Ovary (tissue), 9 donors: Measurements from ENCODE around the gene ZBTB26. TPM values are rescaled to one million over a fixed set of nuclear protein-coding genes. Genes with fewer than 3 reads are reported as not detected.

Experiments
- DNase-seq, 5 donors: peaks; one replicate each; pipeline ENCODE4 v3.0.0-alpha.2; 2019 to 2020
- H3K27ac ChIP-seq, 2 donors: fragments of 200-600 bp; one replicate each; pipeline versions ENCODE4 v1.5.1 to v1.8.0; 2019 to 2022
- H3K27me3 ChIP-seq: fragments of 200-600 bp; one replicate; pipeline ENCODE4 v1.8.0; 2022
- H3K36me3 ChIP-seq: fragments of 200-600 bp; sonication (generic); one replicate; pipeline ENCODE4 v1.5.1; 2019
- H3K4me1 ChIP-seq: one replicate; pipeline ENCODE4 v1.8.1; 2013; ENCODE audit warnings: mild to moderate bottlenecking, moderate library complexity; ENCODE audit not compliant: insufficient read depth
- H3K4me3 ChIP-seq: fragments of 200-600 bp; sonication (generic); one replicate; pipeline ENCODE4 v1.5.1; 2017
- H3K9me3 ChIP-seq, 2 donors: fragments of 200-600 bp in 1 of 2; sonication (generic) in 1 of 2; one replicate each; pipeline versions ENCODE4 v1.5.1 to v1.8.1; 2013 to 2019; ENCODE audit warnings: mild to moderate bottlenecking in 1 of 2, moderate library complexity in 1 of 2
- CTCF ChIP-seq, 3 donors: fragments of 450-650 bp in 2 of 3; fragments of 200-600 bp in 1 of 3; IDR thresholded peaks; one replicate each; pipeline versions ENCODE4 v1.5.1 to v1.8.0; 2016 to 2022; ENCODE audit warnings: antibody characterized with exemption in 3 of 3, mild to moderate bottlenecking in 1 of 3
- EP300 ChIP-seq: sonication (generic); formaldehyde crosslinking; IDR thresholded peaks from one replicate; pipeline ENCODE4 v1.6.1; 2017; ENCODE audit warnings: antibody characterized with exemption
- POLR2A ChIP-seq: fragments of 450-650 bp; IDR thresholded peaks from one replicate; pipeline ENCODE4 v1.6.1; 2017; ENCODE audit warnings: antibody characterized with exemption, mild to moderate bottlenecking, moderate library complexity
- WGBS, 3 donors: extraction: QIAGEN DNeasy Blood & Tissue Kit in 1 of 3; methylation state at CpG; one replicate each; pipeline versions ENCODE4 v1.1.5 to v1.1.7; 2013 to 2017; 5-methylcytosine and 5-hydroxymethylcytosine counted together
- intact Hi-C, 4 donors: fragments of 100-400 bp; cut with DNase I; formaldehyde crosslinking; loops; one replicate each; pipeline versions ENCODE4 v1.11.0 to v1.15.1; 2022 to 2023
- polyA plus RNA-seq, 2 donors: library from polyadenylated mRNA; stranded (reverse); fragments of 200-250 nt in 1 of 2; fragments of 350-450 nt in 1 of 2; fragmentation: Illumina TruSeq in 1 of 2; extraction: RNeasy Lipid Tissue Mini Kit (QIAGEN cat#74804) in 1 of 2; gene quantifications; one replicate each; pipeline ENCODE4 v1.2.3, GENCODE V29; 2013 to 2014
- total RNA-seq, 7 donors: library from RNA; depleted of rRNA in 2 of 7; stranded (reverse); fragments of >200 nt in 2 of 7; fragmentation: NEBNext Ultra II Directional in 3 of 7; extraction: Animal tissue kit (Norgen Biotek cat#: 25700) in 3 of 7; gene quantifications; one replicate each; pipeline versions ENCODE4 v1.1.0 to v1.2.4, GENCODE V29; 2016 to 2023
- donor health status: DM: no; HTN: no; CAD: no; lungs with moderate emphysema.
- donor health status: DM: no; HTN: no; CAD: no.
- donor health status: Bipolar disorder and iron deficiency.
- donor health status: DM: yes; HTN: yes; CAD: no.
- donor health status: DM: no; HTN: no; CAD: no.
- donor health status: DM: yes; HTN: yes; CAD: no.

Gene ZBTB26
- total and polyA plus RNA-seq, 9 donors: 6.0 to 15.4 (median 11.2) TPM

GRCh38 chr9:122904823-122905710 lies 26.2 kb downstream of the ZBTB26 start, which contains the start of gene RC3H2:
Gene RC3H2, minus strand, starts transcription at chr9:122905359. Its CDS starts 7,850 bp downstream, at chr9:122897509.
- H3K4me3 ChIP-seq: peak within 1 kb of the TSS; percentile 100
- no peaks in the 10 kb centered on the region for H3K9me3 ChIP-seq
- peak within 1 kb of the TSS; percentile 82 to 83 for H3K27ac ChIP-seq
- 0 to 1% (median 0%) methylated on average over 36 to 77 of the region's 77 CpGs for WGBS, 3 donors
- no peak for TF ChIP-seq EP300
- peak; percentile 93 for TF ChIP-seq POLR2A
- peak in 2 of 3 donors; percentile 23 to 28 for TF ChIP-seq CTCF (IDR thresholded peaks at IDR 0.05)
- no peaks in the 10 kb centered on the region for H3K27me3 ChIP-seq
- no peaks in the 10 kb centered on the region for H3K36me3 ChIP-seq
- DNase-seq: peak; percentile 99
- peaks cover 2% of the 10 kb centered on the region for H3K4me1 ChIP-seq
- intact Hi-C loops: loop anchor here in 1 of 4 donors (10.0 kb wide), 1 partner anchor 90 kb away; no protein-coding TSS in a partner anchor

GRCh38 chr9:122904466-122904822 lies 26.9 kb downstream of the ZBTB26 start:
- peak in 2 of 5 donors; percentile 14 to 26 for DNase-seq
- 0 to 2% (median 1%) methylated on average over 8 of the region's 8 CpGs for WGBS, 3 donors
- TF ChIP-seq CTCF (IDR thresholded peaks at IDR 0.05) (no peak), EP300 (no peak), POLR2A (no peak)
- H3K4me3 ChIP-seq: peak overlapping the region; percentile 100
- H3K27me3 ChIP-seq: no peaks in the 10 kb centered on the region
- intact Hi-C loops: loop anchor here in 1 of 4 donors (10.0 kb wide), 1 partner anchor 90 kb away; no protein-coding TSS in a partner anchor
- H3K36me3 ChIP-seq: no peaks in the 10 kb centered on the region
- H3K9me3 ChIP-seq: no peaks in the 10 kb centered on the region
- peaks cover 2% of the 10 kb centered on the region for H3K4me1 ChIP-seq
- peak overlapping the region; percentile 82 to 83 for H3K27ac ChIP-seq

- H3K4me1 ChIP-seq: peaks cover 5% of the 10 kb centered on the region
- TF ChIP-seq CTCF (IDR thresholded peaks at IDR 0.05) (no peak), EP300 (no peak), POLR2A (no peak)
Measured at GRCh38 chr9:122900791-122901190, 30.5 kb downstream of the ZBTB26 start.

GRCh38 chr9:122897969-122898368 lies 33.3 kb downstream of the ZBTB26 start:
- TF ChIP-seq POLR2A (no peak), CTCF (IDR thresholded peaks at IDR 0.05) (no peak), EP300 (no peak)
- DNase-seq: no peak
- Histone ChIP-seq H3K4me3 (no peak overlapping the region), H3K36me3 (no peaks in the 10 kb centered on the region), H3K9me3 (no peaks in the 10 kb centered on the region), H3K27me3 (no peaks in the 10 kb centered on the region), H3K27ac (no peak overlapping the region), H3K4me1 (peaks cover 5% of the 10 kb centered on the region)
- 88 to 94% (median 94%) methylated on average over 1 of the region's 1 CpG for WGBS, 3 donors
- intact Hi-C loops: no loop called here

More at GRCh38 chr9:122900791-122901190, 30.5 kb downstream of the ZBTB26 start:
- H3K27ac ChIP-seq: no peak overlapping the region
- H3K36me3 ChIP-seq: no peaks in the 10 kb centered on the region
- H3K27me3 ChIP-seq: no peaks in the 10 kb centered on the region
- intact Hi-C loops: loop anchor here in 1 of 4 donors (10.0 kb wide), 1 partner anchor 94 kb away; no protein-coding TSS in a partner anchor
- DNase-seq: no peak
- H3K4me3 ChIP-seq: no peak overlapping the region
- WGBS, 3 donors: 32 to 48% (median 33%) methylated on average over 2 of the region's 2 CpGs
- H3K9me3 ChIP-seq: no peaks in the 10 kb centered on the region
